VCaP (cell line): Measurements from ENCODE around the gene MYO1E.
A peak's percentile ranks its signal among the peaks of the same experiment; 100 is the strongest.

Experiments used
- H3K27ac ChIP-seq: fragments of 450-650 bp; 2 replicates; pipeline ENCODE4 v1.5.1; 2017
- TF ChIP-seq, protein P1 (sequence below): fragments of 450-650 bp; conservative IDR thresholded peaks from 2 replicates; pipeline ENCODE4 v1.5.1; 2017; ENCODE audit warnings: mild to moderate bottlenecking, moderate library complexity

The MYO1E gene

DNA sequence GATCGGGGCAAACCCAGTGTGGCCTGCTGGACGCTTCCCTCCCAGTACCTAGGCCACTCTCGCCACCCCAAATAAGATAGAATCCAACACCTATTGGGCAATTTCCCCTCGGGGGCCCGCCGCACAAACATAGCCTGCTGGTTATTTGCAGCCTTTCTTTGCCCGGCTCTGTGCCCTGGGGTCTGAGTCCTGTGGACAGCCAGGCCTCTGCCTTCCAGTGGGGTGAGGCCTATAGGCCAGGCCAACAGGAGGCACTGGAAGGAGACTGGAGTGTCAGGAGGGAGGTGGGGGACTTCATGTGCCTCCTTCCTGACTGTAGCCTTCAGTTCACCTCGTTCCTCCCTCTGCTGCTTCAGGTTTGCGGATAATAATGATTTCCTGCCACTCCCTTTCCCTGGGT, 213.5 kb downstream of the MYO1E start:
- TF ChIP-seq, protein P1, sequence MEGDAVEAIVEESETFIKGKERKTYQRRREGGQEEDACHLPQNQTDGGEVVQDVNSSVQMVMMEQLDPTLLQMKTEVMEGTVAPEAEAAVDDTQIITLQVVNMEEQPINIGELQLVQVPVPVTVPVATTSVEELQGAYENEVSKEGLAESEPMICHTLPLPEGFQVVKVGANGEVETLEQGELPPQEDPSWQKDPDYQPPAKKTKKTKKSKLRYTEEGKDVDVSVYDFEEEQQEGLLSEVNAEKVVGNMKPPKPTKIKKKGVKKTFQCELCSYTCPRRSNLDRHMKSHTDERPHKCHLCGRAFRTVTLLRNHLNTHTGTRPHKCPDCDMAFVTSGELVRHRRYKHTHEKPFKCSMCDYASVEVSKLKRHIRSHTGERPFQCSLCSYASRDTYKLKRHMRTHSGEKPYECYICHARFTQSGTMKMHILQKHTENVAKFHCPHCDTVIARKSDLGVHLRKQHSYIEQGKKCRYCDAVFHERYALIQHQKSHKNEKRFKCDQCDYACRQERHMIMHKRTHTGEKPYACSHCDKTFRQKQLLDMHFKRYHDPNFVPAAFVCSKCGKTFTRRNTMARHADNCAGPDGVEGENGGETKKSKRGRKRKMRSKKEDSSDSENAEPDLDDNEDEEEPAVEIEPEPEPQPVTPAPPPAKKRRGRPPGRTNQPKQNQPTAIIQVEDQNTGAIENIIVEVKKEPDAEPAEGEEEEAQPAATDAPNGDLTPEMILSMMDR: no peak
- H3K27ac ChIP-seq: peak overlapping the region; percentile 81

DNA sequence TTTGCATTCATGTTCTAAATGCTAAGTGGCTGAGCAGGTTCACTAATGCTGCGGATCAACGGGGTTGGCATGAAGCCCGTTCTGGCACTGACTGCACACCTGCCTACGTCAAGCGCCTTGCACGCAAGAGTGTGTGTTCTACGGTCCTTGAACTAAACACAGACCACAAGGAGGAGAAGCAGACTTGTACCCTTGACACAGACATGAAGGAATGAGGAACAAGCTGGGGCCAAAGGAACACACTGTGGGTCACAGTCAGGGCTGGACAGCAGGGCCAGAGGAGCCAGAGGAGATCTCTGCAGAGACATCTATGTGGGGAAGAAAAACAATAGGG, 214.0 kb downstream of the MYO1E start:
- peak overlapping the region; percentile 81 for H3K27ac ChIP-seq
- TF ChIP-seq, protein P1: no peak

DNA sequence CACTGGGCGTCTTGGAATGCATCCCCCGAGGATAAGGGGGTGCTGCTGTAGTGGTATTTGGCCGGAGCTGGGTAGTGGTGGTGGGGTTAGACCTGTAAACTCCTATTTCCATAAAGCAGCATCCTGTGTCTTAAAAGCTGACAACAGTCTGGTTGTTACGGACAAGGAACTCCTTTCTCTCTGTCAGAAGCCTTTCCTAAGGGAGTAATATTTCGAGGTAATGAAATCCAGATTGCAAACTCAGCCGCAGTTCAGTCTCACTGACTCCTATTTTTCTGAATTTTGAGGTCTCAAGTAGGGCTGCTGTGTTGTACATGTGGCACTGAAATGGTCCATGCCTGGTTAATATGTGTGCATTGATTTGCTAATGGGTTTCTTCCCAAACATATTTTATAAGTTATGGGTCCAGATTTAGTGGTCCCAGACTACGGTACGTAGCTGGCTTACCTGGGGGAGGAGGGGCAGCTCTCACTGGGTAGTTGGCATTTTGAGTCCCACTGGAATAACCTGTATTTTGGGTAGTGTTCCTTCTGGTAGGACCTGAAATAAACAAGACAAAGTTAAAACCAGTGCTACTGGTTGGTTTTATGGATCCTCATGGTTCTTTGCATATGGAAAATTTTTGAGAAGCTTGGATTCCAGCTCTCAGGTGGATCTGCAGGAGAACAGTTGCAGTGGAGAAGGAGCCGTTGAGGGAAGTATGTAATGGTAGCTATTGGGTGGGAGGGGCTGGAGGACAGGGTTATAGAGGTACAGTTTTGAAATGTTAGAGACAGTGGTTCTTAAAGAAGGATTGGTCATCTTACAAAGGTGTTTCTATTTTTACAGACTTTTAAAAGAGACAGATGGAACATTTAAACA, 214.6 kb downstream of the MYO1E start:
- TF ChIP-seq, protein P1: no peak

DNA sequence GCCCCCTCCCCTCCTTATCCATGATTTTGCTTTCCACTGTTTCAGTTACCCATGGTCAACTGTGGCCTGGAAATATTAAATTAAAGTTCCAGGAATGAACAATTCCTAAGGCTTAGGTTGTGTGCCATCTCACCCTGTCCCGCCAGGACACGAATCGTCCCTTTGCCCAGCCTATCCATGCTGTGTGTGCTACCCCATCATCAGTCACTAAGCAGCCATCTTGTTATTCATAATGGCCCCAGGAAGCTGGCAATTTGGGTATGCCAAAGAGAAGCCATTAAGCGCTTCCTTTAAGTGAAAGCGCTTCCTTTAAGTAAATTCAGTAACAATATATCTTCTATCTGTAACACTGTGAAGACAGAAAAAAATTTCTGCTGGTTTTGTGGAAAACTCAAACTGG, 215.3 kb downstream of the MYO1E start:
- peak overlapping the region; percentile 81 for H3K27ac ChIP-seq
- TF ChIP-seq, protein P1: no peak

More for the DNA sequence above, 214.6 kb downstream of the MYO1E start:
- H3K27ac ChIP-seq: peak overlapping the region; percentile 81

DNA sequence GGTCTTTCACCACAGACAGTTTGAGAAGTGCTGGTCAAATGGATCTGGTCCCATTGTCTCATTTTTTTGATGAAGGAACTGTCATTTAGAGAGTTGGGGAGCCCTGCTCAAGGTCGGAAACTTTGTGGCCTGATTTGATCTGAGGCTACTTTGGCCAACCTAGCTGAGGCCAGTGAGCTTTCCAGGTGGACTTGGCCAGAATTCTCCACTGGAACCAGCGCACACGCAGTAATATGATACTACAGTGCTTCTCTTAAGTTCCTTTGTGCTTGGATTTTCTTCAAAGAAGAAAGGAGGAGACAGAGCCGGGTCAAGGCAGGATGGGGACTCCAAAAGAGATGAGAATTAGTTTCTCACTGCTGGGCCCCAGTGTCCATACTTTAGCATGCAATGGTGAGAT, 217.2 kb downstream of the MYO1E start:
- H3K27ac ChIP-seq: no peak overlapping the region
- TF ChIP-seq, protein P1: no peak

DNA sequence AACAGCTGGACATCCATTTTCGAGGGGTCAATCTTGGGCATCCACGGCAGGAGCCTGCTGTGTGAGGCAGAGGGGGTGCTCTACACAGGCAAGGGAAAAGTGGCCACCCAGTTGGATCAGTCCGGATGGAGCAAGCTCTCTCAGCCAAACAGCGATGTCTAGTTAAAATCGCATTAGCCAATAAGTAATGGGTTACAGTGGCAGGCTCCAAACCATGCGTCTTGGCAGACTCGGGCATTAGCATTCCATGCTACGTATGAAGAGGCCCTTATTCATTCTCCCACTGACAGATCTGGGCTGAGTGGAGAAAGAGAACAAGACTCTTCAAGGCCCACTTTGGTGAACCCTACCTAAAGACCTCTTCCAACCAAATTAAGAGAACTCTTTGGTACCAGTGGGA, 218.4 kb downstream of the MYO1E start:
- H3K27ac ChIP-seq: no peak overlapping the region
- TF ChIP-seq, protein P1: no peak

DNA sequence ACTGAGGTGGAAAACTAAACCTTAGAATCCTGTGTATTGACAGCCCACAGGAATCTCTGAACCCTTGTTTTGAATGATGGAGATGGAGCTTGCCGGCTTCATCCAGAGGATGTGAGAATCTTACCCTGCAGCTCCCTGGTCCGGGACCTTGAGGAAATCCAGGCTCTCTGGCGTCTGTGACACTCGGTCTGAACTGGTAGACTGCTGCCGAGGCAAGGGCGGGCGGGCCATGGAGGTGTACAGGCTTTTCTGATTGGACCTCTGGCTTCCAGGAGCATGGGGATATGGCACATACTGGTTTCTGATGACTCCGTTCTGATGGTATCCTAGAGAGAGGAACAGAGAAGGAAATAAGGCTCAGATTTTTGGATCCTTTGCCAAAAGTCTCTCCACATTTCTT, 219.2 kb downstream of the MYO1E start:
- TF ChIP-seq, protein P1: no peak
- H3K27ac ChIP-seq: no peak overlapping the region
